ENCODE data around the gene GRHL3.

GRHL3 gene

GRCh38 chr1:24383381-24383940 is 64.3 kb downstream of the GRHL3 start:
- Histone ChIP-seq H3K4me1 (ENCODE audit: control insufficient read depth, low read depth, low read length) (no peaks in the 10 kb centered on the region), H3K9me3 (ENCODE audit: control insufficient read depth, low read depth, low read length) (no peaks in the 10 kb centered on the region), H3K4me3 (ENCODE audit: low read length) (no peak overlapping the region), H3K27me3 (ENCODE audit: control insufficient read depth, insufficient read depth, low read length) (no peaks in the 10 kb centered on the region), H3K9ac (ENCODE audit: low read length) (no peak overlapping the region), H3K36me3 (ENCODE audit: control insufficient read depth, low read depth, low read length) (no peaks in the 10 kb centered on the region), H3K27ac (ENCODE audit: low read length) (no peak overlapping the region)

DNA sequence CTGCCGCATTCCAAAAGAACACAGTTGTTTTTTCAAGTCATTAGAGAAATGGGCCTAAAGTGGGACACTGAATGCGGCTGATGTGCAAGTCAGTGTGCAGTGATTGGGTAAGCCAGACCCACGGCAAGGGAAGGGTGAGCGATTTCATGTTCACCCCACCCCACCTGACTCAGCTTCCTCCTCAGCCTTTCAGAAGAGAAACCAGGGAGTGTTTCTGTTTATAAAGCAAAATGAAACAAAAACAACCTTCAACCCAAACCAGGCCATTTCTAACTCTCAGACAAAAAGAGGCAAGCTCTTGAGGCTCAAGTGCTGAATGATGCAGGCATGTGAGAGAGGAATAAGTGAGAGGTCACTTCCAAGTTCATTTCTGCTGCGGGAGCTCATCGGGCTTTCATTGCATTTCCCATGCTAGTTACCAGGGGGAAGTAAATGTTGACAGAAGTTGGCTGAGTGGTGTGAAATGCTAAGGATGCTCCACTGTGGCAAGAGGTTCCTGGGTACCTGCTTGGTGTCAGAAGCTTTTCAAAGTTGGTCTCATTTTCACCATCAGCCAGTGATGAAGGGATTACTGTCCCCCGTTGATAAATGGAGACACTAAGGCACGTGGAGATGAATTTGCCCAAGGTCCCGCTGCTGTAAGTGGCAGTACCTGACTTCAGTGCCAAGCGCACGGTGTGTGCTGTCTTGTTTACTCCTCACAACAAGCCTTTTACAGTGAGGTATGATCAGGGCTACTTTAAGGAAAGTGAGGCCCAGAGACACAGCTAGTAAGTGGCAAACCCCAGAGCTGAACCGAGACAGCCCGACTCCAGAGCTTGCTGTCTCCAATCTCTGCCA is 65.3 kb downstream of the GRHL3 start:
- Histone ChIP-seq H3K4me3 (ENCODE audit: low read length) (no peak overlapping the region), H3K27me3 (ENCODE audit: control insufficient read depth, insufficient read depth, low read length) (no peaks in the 10 kb centered on the region), H3K36me3 (ENCODE audit: control insufficient read depth, low read depth, low read length) (no peaks in the 10 kb centered on the region), H3K27ac (ENCODE audit: low read length) (no peak overlapping the region), H3K9me3 (ENCODE audit: control insufficient read depth, low read depth, low read length) (no peaks in the 10 kb centered on the region), H3K4me1 (ENCODE audit: control insufficient read depth, low read depth, low read length) (no peaks in the 10 kb centered on the region), H3K9ac (ENCODE audit: low read length) (no peak overlapping the region)

GRCh38 chr1:24385160-24385940 is 66.2 kb downstream of the GRHL3 start:
- H3K4me1 ChIP-seq (ENCODE audit: control insufficient read depth, low read depth, low read length), result no peaks in the 10 kb centered on the region
- no peak overlapping the region for H3K9ac ChIP-seq (ENCODE audit: low read length)
- H3K4me3 ChIP-seq (ENCODE audit: low read length), result no peak overlapping the region
- no peaks in the 10 kb centered on the region for H3K9me3 ChIP-seq (ENCODE audit: control insufficient read depth, low read depth, low read length)
- H3K27me3 ChIP-seq (ENCODE audit: control insufficient read depth, insufficient read depth, low read length), result no peaks in the 10 kb centered on the region
- no peaks in the 10 kb centered on the region for H3K36me3 ChIP-seq (ENCODE audit: control insufficient read depth, low read depth, low read length)
- no peak overlapping the region for H3K27ac ChIP-seq (ENCODE audit: low read length)

GRCh38 chr1:24386241-24386640 is 67.1 kb downstream of the GRHL3 start:
- Histone ChIP-seq H3K27me3 (ENCODE audit: control insufficient read depth, insufficient read depth, low read length) (no peaks in the 10 kb centered on the region), H3K9ac (ENCODE audit: low read length) (no peak overlapping the region), H3K27ac (ENCODE audit: low read length) (no peak overlapping the region), H3K4me3 (ENCODE audit: low read length) (no peak overlapping the region), H3K9me3 (ENCODE audit: control insufficient read depth, low read depth, low read length) (no peaks in the 10 kb centered on the region), H3K36me3 (ENCODE audit: control insufficient read depth, low read depth, low read length) (no peaks in the 10 kb centered on the region), H3K4me1 (ENCODE audit: control insufficient read depth, low read depth, low read length) (no peaks in the 10 kb centered on the region)

- Histone ChIP-seq H3K9ac (ENCODE audit: low read length) (no peak overlapping the region), H3K27me3 (ENCODE audit: control insufficient read depth, insufficient read depth, low read length) (no peaks in the 10 kb centered on the region), H3K4me1 (ENCODE audit: control insufficient read depth, low read depth, low read length) (peaks cover 1% of the 10 kb centered on the region), H3K4me3 (ENCODE audit: low read length) (no peak overlapping the region), H3K9me3 (ENCODE audit: control insufficient read depth, low read depth, low read length) (no peaks in the 10 kb centered on the region), H3K27ac (ENCODE audit: low read length) (no peak overlapping the region), H3K36me3 (ENCODE audit: control insufficient read depth, low read depth, low read length) (no peaks in the 10 kb centered on the region)
Measured at GRCh38 chr1:24386931-24387330, 67.8 kb downstream of the GRHL3 start.

GRCh38 chr1:24387636-24388175 is 68.5 kb downstream of the GRHL3 start:
- H3K4me3 ChIP-seq (ENCODE audit: low read length), result no peak overlapping the region
- no peaks in the 10 kb centered on the region for H3K9me3 ChIP-seq (ENCODE audit: control insufficient read depth, low read depth, low read length)
- H3K4me1 ChIP-seq (ENCODE audit: control insufficient read depth, low read depth, low read length), result peaks cover 8% of the 10 kb centered on the region
- no peak overlapping the region for H3K9ac ChIP-seq (ENCODE audit: low read length)
- H3K27me3 ChIP-seq (ENCODE audit: control insufficient read depth, insufficient read depth, low read length), result no peaks in the 10 kb centered on the region
- no peak overlapping the region for H3K27ac ChIP-seq (ENCODE audit: low read length)
- H3K36me3 ChIP-seq (ENCODE audit: control insufficient read depth, low read depth, low read length), result no peaks in the 10 kb centered on the region

DNA sequence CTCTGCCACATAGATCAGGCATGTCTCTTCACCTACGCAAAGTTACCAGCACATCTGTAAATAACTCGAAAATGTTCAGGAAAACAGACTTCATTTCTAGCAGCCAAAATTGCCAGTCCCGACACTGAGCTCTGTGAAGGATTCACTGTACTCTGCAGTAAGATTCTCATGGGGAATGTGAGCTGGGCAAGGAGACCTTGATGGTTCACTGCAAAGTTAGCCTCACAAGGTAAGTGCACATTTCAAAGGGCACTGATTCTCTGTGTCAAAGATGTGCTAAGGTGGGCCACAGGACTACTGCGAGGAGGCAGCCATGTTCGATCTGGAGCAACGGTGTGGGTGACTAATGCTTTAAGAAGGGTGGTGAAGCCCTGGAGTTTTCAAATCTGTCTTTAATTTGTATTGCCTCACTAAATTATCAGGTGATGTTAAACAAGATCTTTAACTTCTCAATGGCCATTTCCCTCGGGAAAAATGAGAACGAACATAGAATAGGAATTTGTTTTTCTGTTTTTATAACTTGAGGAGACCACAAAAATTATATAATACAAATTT is 69.3 kb downstream of the GRHL3 start:
- no peak overlapping the region for H3K27ac ChIP-seq (ENCODE audit: low read length)
- peaks cover 15% of the 10 kb centered on the region for H3K4me1 ChIP-seq (ENCODE audit: control insufficient read depth, low read depth, low read length)
- no peaks in the 10 kb centered on the region for H3K36me3 ChIP-seq (ENCODE audit: control insufficient read depth, low read depth, low read length)
- no peaks in the 10 kb centered on the region for H3K9me3 ChIP-seq (ENCODE audit: control insufficient read depth, low read depth, low read length)
- H3K27me3 ChIP-seq (ENCODE audit: control insufficient read depth, insufficient read depth, low read length), result no peaks in the 10 kb centered on the region
- H3K9ac ChIP-seq (ENCODE audit: low read length), result no peak overlapping the region
- H3K4me3 ChIP-seq (ENCODE audit: low read length), result no peak overlapping the region

GRCh38 chr1:24389231-24389678 is 70.1 kb downstream of the GRHL3 start:
- Histone ChIP-seq H3K9me3 (ENCODE audit: control insufficient read depth, low read depth, low read length) (no peaks in the 10 kb centered on the region), H3K27ac (ENCODE audit: low read length) (no peak overlapping the region), H3K4me1 (ENCODE audit: control insufficient read depth, low read depth, low read length) (peaks cover 19% of the 10 kb centered on the region), H3K4me3 (ENCODE audit: low read length) (no peak overlapping the region), H3K27me3 (ENCODE audit: control insufficient read depth, insufficient read depth, low read length) (no peaks in the 10 kb centered on the region), H3K36me3 (ENCODE audit: control insufficient read depth, low read depth, low read length) (no peaks in the 10 kb centered on the region), H3K9ac (ENCODE audit: low read length) (no peak overlapping the region)

GRCh38 chr1:24390924-24391782 is 72.0 kb downstream of the GRHL3 start:
- H3K9ac ChIP-seq (ENCODE audit: low read length), result no peak overlapping the region
- no peaks in the 10 kb centered on the region for H3K27me3 ChIP-seq (ENCODE audit: control insufficient read depth, insufficient read depth, low read length)
- no peak overlapping the region for H3K4me3 ChIP-seq (ENCODE audit: low read length)
- H3K27ac ChIP-seq (ENCODE audit: low read length), result no peak overlapping the region
- H3K36me3 ChIP-seq (ENCODE audit: control insufficient read depth, low read depth, low read length), result no peaks in the 10 kb centered on the region
- peaks cover 19% of the 10 kb centered on the region for H3K4me1 ChIP-seq (ENCODE audit: control insufficient read depth, low read depth, low read length)
- no peaks in the 10 kb centered on the region for H3K9me3 ChIP-seq (ENCODE audit: control insufficient read depth, low read depth, low read length)

DNA sequence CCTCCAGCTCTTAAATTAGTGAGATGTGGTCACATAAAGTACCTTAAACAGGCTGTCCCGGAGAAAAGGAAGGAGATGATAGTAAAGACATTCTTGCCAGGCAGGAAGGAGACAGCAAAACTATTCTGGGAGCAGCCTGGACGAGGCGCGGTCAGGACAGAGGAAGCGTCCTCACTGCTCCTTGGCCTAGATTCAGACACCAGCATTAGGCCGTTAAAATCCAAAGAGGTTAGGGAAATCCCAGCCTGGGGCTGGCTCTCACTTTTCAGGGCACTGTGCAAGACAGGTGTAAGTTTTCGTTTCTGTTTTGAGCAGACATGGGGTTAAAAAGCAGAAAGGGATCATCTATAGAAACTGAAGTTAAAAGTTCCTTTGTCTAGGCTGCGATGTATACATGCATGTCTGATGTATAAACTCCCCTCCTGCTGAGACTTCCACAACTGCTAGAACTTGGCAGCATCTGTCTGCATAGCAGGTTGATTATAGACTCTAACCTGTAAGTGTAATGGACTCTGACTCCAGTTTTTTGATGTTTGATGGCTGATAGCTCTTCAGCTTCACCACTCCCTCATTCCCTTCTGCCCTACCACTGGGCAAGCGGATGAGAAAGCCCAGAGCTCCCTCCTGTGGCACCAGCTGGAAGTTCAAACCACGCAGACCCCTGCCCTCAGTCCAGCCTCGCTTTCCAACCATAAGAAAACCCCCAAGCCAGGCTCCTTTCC is 72.9 kb downstream of the GRHL3 start:
- Histone ChIP-seq H3K4me3 (ENCODE audit: low read length) (no peak overlapping the region), H3K9me3 (ENCODE audit: control insufficient read depth, low read depth, low read length) (no peaks in the 10 kb centered on the region), H3K36me3 (ENCODE audit: control insufficient read depth, low read depth, low read length) (no peaks in the 10 kb centered on the region), H3K9ac (ENCODE audit: low read length) (no peak overlapping the region), H3K27ac (ENCODE audit: low read length) (no peak overlapping the region), H3K27me3 (ENCODE audit: control insufficient read depth, insufficient read depth, low read length) (no peaks in the 10 kb centered on the region), H3K4me1 (ENCODE audit: control insufficient read depth, low read depth, low read length) (peaks cover 19% of the 10 kb centered on the region)
